Stimulated activated CD8-positive, alpha-beta memory T cell treated with anti-CD3 and anti-CD28 coated beads, Interleukin-15, amount 100 ng/mL, for 4 hours (primary cell): ENCODE results near the gene NINL.
"Not testable (repeated sequence)": the region's sequence is repeated elsewhere in the genome, so short reads cannot be mapped to it uniquely, and the experiment has no call there.

Experiments used
- DNase-seq, 2 donors: peaks; one replicate each; pipeline ENCODE4 v3.0.0-alpha.2; 2020; ENCODE audit warnings: low read depth in 2 of 2

Gene NINL

DNA sequence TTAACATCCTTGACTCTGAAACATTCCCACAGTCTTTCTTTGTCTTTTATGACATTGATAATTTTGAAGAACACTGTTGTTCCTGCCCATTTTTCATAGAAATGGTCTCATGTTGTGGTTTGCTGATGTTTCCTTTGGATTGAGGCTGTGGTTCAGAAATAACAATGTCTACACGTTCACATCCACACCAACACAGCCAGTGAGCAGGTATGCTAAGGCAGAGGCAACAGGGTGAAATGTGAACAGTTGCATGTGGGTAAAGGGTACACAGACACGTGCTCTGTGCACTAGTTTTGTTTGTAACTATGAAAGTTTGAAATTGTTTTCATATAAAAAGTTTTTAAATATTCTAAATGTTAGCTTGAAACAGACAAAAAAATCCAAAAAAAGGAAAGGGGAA, 99.5 kb downstream of the NINL start:
- no peak for DNase-seq

DNA sequence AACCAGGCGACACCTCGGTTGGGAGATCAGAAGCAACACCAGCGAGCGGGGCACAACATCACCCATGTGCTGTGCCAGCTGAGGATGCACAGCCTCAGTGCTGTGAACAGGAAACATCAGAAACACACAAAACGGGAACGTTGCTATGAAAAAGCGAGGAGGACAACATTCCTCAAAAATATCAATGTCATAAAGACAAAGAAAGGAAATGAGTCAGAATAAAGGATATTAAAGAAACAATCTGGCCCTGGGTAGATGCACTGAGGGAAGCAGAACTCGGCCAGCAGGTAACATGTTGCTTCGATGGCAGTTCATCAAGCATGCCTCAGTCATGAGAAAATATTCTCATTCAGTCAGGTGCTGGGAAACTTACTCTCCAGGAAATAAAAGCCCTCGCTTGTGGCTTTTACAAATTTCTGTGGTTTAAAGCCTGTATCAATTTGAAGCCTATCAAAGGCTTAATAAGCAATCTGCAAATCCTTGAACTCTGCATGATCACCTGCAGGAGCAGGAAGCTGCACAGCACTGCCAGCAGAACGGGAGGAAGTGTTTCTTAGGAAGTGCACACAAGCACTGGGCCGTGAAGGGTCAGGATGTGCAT, 100.3 kb downstream of the NINL start:
- no peak for DNase-seq

DNA sequence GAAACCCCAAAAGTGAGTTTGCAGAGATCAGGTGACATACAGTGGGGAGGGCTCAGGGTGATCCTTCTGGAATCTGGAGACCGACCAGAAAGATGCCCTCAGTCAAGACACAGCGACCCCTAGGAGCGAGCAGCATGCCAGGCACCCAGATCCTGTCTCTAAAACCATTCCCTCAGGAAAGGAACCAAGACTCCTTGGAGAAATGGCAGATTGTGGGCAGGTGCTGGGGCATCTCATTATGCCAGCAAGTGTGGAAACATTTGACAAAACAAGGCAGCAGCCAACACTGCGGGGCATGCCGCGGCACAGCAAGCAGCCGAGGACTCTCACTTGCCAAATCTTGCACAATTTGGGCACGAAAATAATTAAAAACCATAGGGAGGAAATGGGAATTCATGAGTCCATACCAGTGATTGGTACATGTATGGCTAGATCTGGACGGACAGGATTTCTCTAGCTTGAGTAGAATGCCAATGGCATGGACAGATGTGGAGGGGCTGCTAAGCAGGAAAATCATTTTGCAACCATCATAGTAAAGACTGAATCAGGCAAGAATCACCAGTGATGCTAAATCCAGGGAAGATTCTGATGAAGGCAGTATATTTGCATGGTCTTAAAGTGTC, 101.0 kb downstream of the NINL start:
- no peak for DNase-seq

DNA sequence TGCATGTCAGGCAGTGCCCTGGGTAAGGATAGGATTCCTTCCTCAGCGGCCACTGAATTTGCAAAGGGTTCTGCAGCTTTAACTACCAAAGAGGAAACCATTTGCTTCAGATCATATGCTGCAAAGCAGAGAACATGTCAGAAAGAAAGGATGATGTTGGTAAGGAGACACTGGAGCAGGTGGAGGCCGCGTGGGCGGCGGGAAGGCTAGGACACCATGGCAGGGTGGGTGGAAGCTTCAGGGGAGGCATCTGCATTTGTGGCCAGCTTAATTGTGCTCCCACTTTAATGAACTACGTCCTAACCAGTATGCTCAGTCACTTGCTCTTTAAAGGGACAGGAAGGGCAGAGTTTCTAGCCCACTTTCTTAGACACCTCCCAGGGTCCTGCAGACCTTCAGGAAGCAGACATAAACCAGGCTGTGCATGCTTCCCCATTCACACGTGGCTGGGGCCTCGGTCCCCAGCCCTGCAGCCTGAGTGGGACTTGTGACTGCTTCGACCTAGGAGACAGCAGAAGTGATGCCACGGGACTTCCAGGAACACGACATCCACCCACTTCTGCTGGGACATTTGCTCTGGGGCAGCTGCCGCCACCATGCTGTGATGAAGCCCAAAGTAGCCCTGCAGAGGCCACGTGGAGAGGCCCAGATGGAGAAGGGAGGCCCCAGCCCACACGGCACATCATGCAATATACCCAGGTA, 101.7 kb downstream of the NINL start:
- DNase-seq = no peak

DNA sequence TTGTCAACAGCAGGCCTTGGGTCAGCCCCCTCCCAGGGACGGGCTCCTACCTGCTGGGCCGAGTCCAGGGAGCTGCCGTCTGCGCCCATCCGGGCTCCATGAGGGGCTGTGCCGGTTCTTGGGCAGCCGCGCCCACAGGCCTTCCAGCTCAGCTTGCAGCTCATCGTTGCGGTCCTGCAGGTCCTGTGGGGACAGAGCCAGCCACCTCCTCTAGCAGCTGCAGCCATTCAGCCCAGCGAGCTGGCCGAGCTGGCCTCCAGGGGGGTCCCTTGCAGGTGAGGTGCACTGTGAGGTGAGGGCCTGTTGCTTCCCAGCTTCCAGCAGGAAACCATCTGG, 103.4 kb downstream of the NINL start:
- DNase-seq = no peak

DNA sequence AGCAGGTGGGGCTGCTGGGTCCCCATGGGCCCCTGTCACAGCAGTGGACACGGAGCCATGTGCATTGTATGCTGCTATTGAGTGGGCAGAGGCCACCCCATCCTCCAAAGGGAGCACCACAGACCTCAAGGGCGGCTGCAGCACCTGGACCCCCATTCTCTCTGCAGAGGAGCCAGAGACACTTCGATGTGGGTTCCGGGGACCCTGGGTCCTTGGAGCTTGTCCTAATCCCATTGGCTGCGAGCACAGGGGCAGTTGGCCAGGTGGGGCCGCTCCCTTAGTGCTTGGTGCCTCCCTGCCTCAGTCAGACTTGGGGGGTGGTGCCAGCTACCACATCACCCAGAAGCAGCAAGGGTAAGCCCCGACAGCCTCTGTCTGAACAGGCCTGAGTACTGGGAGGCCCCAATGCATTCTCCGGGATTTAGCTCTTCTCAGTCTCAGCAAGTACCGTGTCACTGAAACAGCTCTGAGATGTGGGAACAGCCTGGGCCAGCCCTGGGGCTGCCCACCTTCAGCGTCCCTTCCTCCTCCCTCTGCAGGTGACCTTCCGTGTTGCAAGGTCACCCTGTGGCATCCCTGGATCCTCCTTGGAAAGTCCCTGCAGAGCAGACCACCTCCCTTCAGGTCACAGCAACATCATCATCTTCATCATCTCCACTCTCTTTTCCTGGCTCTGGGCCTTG, 104.0 kb downstream of the NINL start:
- DNase-seq = no peak

DNA sequence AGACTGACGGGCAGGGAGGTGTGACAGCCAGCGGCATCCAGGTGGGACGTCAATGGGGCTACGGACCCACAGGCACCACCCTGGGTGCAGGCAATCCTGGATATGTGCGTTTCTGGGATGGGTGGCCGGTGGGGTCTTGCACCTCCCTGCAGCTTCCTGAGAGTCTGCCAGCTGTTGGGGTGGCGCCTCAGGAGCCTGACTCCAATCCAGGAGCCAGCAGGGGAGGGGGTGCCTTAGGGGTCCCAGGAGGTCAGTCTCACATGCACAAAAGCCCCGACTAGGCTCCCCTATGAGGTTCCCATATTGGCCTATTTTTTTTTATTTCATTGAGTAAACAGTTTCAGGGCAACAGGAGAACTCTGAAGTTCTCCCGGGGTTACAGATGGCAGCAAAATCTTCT, 104.5 kb downstream of the NINL start:
- no peak for DNase-seq

DNA sequence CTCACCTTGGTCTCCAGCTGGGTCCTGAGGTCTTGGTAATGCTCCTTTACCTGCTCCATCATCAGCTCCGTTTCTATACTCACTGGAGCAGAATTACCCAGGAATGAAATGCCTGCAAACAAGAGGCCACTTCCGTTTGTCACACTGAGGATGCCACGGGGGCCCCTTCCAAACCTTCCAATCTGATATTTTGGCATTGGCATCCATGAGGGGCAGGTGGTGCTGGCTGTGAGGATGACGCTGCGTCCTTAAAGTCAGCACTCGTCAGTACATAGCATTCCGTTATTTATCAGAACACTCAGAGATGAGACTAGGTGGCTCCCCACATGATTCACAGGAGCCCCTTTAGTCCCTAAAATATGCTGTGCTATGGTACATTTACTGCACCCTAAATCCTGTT, 105.2 kb downstream of the NINL start:
- DNase-seq = no peak

DNA sequence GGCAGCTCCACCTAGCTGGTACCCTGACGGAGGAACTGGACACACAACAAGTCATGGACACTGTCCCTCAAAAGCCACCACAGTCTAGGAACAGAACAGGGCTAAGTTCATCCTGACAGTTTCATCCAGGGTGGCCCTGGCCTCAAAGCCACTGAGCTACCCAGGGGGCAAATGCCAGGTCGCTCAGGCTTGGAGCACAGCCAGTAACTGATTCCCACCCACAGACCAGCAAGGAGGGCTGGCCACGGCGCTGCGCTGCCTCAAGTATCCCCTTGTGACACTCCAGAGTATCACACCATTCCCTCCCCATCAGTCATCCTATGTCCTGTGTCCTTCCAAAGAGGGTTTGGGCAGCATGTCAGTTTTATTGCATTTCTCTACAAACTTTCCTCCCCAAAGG, 105.7 kb downstream of the NINL start:
- DNase-seq = no peak

DNA sequence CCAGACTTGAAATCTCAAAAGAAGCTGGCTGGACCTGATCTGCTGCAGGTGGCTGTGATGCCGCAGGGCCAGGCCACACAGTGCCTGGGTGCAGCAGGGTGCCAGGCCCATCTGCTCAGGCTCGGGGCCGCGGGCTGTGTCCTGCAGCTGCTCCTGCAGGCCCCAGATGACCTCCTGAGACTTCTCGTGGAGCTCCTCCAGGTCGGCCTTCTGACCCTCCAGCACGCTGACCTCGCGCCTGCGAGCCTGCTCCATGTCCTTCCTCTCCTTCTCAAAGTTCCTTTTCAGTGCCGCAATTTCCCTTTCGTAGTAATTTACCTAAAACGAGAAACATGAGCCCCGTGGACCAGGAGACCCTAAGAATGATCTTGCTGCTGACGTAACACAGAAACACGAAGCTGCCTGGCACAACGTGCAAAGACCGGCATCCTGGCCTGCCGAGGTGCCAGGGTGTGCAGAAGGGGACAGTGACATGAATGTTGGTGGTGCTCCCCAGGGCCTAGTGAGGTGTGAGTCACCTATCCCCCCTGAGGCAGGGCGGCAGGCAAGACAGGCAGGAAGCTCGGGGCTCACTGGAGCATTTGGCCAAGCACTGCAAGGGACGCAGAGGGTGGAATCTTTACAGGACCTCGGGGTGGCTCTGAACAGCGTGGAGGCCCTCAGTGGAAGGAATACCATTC, 106.3 kb downstream of the NINL start:
- no peak for DNase-seq

DNA sequence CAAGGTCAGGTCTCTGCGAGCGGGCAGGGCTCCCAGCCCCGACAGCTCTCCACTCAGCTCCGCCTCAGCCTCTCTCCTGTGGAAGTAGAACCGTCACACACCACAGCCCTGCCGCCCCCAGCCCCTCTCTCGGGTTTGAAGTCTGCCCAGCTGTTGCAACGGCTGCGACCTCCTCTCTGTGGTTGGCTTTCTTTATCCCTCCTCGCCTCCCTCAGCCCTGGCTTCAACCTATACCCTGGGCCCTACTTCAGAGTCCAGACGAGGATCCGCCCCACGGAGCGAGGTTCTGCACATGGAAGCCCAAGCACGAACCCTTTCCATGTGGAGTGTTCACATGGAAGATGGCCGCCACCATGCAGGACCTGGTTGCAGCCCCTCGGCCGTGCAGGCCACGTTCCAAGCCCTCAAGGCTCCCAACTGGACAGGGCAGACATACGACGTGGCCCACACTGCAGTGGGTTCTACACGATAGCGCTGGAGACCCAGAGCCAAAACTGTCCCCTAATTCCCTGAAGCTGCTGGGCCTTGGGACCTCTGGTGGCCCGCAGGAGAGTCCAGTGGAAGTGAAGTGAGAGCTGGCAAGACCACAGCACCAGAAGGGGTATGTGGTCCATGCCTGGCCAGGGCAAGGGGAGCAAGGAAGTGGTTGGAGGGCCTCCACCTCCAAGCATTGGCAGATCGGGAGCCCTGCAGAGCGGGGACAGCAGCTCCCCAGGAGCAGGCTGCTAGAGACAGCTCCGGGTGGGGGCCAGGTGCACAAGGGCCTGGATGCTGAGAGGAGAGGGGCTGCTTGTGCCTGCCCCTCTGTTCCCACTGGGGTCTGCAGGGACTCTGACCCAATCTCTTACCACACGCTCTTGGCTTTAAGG, 108.1 kb downstream of the NINL start:
- DNase-seq = no peak

DNA sequence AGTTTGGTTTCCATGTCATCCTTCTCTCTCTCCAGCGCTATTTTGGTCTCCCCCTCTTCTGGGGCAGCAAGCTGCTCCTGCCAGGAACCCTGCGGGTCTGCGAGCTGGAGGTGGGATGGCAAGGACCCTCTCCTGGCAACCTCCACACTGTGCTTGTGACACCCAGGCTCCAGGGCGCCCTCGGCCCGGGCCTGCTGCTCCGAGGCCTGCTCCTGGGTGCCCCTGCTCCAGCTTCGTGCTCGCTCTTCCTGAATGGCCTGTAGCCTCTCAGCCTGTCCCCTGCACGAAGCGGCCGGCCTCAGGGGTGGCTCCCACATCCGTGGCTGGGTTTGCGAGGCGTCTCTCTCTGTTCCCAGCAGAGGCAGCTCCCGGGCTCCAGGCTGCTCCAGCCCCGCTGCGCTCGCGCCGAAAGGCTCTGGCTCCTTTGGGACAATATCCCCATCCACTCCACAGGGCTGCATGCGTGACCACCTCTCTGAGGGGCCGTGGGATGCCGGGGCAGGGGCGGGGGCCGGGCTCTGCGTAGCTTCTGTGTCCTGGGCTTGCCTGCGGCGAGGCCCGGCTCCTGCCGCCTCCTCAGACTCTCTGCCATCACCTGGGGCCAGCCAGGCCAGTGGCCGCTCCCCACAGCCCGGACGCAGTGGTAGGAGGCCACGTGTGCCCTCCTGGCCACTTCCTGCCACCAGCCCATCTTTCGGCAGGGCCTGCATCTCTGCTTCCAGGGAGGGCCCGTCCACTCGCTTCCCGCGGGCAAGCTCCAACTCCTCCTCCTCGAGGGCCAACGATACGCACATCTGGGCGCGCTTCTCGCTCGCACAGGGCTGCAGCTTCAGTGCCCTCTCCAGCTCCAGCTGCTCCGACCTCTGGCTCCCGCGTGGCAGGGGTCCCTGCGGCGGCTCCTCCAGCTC, 109.0 kb downstream of the NINL start:
- DNase-seq = no peak

DNA sequence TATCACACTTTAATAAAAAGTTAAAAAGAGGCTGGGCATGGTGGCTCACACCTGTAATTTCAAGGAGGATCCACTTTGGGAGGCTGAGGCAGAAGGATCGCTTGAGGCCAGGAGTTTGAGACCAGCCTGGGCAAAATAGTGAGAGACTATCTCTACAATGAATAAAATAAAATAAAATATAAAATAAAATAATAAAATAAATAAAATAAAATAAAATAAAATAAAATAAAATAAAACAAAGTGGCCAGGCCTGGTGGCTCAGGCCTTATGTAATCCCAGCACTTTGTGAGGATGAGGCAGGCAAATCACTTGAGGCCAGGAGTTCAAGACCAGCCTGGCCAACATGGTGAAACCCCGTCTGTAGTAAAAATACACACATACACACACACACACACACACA, 112.0 kb downstream of the NINL start:
- DNase-seq = not testable (repeated sequence)

DNA sequence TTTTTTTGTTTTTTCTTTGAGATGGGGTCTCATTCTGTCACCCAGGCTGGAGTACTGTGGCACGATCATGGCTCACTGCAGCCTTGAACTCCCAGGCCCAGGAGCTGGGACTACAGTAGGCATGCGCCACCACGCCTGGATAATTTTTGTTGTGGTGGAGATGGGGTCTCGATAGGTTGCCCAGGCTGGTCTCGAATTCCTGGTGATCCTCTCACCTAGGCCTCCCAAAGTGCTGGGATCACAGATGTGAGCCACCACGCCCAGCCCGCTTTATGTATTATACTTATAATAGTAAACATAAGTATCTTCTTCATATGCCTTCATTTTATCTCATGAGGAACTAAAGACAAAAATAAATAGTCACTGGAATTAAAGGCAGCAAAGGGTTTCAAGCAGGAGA, 114.3 kb downstream of the NINL start:
- no peak for DNase-seq

DNA sequence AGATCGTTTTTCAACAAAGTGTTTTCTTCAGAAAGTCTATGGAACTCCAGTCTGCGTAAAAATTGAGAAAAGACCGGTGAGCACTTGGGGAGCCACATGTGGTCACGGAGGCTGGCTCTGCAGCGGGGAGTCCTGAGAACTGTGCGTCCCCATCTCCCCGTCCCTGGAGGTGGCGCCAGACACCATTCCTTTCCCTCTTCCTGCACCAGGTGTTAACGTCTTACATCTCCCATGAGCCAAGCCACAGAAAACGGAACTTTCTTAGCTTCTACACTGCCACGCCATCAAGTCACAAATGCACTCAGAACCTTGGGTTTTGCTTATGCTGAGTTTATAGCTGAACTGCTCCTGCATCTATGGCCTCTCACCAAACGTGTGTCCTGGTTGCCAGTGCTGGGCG, 115.3 kb downstream of the NINL start:
- DNase-seq = no peak

DNA sequence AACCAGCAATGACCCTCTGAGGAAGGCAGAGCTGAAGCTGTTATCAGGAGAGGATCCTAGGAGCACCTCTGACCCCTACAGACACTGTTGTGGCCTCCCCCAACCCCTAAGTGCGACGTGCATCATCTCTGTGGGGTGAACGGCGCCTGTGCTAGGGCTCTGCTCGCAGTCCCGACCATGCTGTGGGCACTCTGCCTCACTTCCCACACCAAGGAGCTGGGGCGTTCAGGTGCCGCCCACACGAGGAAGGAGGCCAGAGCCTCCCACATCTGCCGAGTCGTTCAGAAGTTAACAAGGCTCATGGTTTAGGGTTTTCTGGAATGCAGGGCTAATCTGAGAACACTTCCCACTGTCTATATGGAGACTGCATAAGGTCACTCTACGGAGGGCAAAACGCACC, 115.8 kb downstream of the NINL start:
- no peak for DNase-seq

DNA sequence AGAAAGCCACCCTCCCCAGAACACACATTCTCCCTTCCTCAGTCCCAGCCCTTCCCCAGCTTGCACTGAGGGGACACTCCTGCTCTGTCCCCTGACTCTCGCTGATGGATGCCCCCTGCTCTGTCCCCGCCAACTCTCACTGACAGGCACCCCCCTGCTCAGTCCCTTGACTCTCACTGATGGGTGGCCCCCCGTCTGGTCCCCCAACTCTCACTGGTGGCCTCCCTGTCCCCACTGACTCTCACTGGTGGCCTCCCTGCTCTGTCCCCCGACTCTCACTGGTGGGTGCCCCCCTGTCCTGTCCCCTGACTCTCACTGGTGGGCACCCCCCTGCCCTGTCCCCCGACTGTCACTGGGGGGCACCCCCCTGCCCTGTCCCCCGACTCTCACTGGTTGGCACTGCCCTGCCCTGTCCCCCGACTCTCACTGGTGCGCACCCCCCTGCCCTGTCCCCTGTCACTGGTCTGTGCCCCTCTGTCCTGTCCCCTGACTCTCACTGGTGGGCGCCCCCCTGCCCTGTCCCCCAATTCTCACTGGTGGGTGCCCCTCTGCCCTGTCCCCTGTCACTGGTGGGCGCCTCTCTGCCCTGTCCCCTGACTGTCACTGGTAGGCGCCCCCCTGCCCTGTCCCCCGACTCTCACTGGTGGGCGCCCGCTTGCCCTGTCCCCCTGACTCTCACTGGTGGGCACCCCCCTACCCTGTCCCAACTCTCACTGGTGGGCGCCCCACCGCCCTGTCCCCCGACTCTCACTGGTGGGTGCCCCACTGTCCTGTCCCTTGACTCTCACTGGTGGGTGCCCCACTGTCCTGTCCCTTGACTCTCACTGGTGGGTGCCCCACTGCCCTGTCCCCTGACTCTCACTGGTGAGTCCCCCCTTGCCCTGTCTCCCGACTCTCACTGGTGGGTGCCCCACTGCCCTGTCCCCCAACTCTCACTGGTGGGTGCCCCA, 116.9 kb downstream of the NINL start:
- no peak for DNase-seq

DNA sequence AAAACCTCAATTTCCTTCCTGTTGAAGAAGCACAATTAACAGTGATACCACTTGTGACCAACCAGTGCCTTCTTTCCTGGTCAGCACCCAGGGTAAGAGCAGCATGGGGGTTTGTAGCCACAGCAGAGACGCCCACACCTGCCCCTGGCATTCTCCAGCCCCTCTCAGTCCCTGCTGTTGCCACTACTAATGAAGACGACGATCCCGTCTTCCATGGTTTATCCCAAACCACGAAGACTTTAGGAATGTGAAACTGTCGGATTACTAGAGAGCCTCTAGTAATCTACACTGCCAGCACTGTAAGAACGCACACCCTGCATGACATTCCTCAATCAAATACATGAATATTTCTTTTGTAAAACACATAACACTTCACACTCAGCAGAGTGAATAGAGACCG, 117.9 kb downstream of the NINL start:
- DNase-seq = no peak

DNA sequence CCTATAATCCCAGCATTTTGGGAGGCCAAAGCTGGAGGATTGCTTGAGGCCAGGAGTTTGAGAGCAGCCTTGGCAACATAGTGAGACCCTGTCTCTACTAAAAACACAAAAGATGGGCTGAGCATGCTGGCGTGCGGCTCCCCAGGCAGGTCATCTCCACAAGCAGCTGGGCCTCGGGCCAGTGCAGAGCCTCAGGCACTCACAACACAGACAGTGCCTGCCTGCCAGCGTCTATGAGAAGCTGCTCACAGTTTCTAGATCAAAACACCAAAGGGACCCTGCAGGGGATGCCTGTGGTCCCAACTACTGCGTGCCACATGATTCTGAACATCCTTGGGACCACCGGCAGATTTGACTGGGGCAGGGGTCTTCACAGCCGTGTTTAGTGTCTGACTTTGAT, 118.5 kb downstream of the NINL start:
- DNase-seq = no peak
